Urothelium cell line (cell line): Measurements from ENCODE around the gene EIF4G3.

Source experiments
- DNase-seq: peaks from one replicate; pipeline ENCODE4 v3.0.0; 2011; ENCODE audit warnings: low spot score, mixed read lengths
- FAIRE-seq: peaks from 2 replicates; lab custom pipeline; 2011; peaks lifted over from hg19 to GRCh38; lab: Jason Lieb, UNC

The EIF4G3 gene

GRCh38 chr1:20786253-20787028 is 390.3 kb downstream of the EIF4G3 start:
- no peak for FAIRE-seq
- DNase-seq, result peak; percentile 96

GRCh38 chr1:20785907-20786252 is 390.8 kb downstream of the EIF4G3 start:
- no peak for DNase-seq
- FAIRE-seq, result no peak

GRCh38 chr1:20775700-20776099 is 401.0 kb downstream of the EIF4G3 start:
- DNase-seq (no peak), FAIRE-seq (no peak)

- FAIRE-seq (no peak), DNase-seq (no peak)
These were observed 404.9 kb downstream of the EIF4G3 start for GRCh38 chr1:20771780-20772179.

- FAIRE-seq (no peak), DNase-seq (no peak)
These were observed 406.2 kb downstream of the EIF4G3 start for GRCh38 chr1:20770314-20771087.

GRCh38 chr1:20767271-20767670 is 409.4 kb downstream of the EIF4G3 start:
- no peak for FAIRE-seq
- no peak for DNase-seq

GRCh38 chr1:20763417-20763816 is 413.3 kb downstream of the EIF4G3 start:
- FAIRE-seq, result no peak
- no peak for DNase-seq

- no peak for DNase-seq
- FAIRE-seq, result no peak
These were observed 416.4 kb downstream of the EIF4G3 start for GRCh38 chr1:20760322-20760721.
